HG03139 (cell line): ENCODE data around the gene NR1H2.
"Not testable (repeated sequence)": the region's sequence is repeated elsewhere in the genome, so short reads cannot be mapped to it uniquely, and the experiment has no call there.

Experiments
- ATAC-seq: cut with Tn5 transposase; IDR thresholded peaks from one replicate; pipeline ENCODE4 v1.9.1; 2021; ENCODE audit not compliant: unreplicated experiment

Gene NR1H2

GRCh38 chr19:50377517-50377916, 1.3 kb downstream of the NR1H2 start:
- ATAC-seq: no peak

DNA sequence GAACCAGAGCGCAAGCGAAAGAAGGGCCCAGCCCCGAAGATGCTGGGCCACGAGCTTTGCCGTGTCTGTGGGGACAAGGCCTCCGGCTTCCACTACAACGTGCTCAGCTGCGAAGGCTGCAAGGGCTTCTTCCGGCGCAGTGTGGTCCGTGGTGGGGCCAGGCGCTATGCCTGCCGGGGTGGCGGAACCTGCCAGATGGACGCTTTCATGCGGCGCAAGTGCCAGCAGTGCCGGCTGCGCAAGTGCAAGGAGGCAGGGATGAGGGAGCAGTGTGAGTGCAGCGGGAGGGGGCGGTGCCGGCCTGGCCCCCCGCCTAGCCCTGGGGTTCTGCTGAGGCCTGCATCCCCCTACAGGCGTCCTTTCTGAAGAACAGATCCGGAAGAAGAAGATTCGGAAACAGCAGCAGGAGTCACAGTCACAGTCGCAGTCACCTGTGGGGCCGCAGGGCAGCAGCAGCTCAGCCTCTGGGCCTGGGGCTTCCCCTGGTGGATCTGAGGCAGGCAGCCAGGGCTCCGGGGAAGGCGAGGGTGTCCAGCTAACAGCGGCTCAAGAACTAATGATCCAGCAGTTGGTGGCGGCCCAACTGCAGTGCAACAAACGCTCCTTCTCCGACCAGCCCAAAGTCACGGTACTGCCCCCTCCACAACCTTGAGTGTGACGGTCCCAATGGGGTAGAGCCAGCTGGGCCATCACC, 2.1 kb downstream of the NR1H2 start:
- ATAC-seq: no peak

DNA sequence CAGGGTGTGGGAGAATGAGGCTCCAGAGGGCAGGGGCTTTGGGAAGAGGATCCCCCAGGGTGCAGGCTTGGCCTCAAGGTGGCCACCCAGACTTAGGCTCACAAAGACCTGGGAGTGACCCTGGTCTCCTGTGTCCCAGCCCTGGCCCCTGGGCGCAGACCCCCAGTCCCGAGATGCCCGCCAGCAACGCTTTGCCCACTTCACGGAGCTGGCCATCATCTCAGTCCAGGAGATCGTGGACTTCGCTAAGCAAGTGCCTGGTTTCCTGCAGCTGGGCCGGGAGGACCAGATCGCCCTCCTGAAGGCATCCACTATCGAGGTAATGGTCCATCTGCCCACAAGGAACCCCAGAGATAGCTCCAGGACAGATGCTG, 2.6 kb downstream of the NR1H2 start:
- ATAC-seq: no peak

GRCh38 chr19:50379602-50380001, 3.3 kb downstream of the NR1H2 start:
- ATAC-seq: no peak

GRCh38 chr19:50380137-50380536, 3.9 kb downstream of the NR1H2 start:
- no peak for ATAC-seq

GRCh38 chr19:50380751-50381151, 4.5 kb downstream of the NR1H2 start:
- ATAC-seq: no peak

GRCh38 chr19:50381881-50382729, 5.8 kb downstream of the NR1H2 start:
- no peak for ATAC-seq

DNA sequence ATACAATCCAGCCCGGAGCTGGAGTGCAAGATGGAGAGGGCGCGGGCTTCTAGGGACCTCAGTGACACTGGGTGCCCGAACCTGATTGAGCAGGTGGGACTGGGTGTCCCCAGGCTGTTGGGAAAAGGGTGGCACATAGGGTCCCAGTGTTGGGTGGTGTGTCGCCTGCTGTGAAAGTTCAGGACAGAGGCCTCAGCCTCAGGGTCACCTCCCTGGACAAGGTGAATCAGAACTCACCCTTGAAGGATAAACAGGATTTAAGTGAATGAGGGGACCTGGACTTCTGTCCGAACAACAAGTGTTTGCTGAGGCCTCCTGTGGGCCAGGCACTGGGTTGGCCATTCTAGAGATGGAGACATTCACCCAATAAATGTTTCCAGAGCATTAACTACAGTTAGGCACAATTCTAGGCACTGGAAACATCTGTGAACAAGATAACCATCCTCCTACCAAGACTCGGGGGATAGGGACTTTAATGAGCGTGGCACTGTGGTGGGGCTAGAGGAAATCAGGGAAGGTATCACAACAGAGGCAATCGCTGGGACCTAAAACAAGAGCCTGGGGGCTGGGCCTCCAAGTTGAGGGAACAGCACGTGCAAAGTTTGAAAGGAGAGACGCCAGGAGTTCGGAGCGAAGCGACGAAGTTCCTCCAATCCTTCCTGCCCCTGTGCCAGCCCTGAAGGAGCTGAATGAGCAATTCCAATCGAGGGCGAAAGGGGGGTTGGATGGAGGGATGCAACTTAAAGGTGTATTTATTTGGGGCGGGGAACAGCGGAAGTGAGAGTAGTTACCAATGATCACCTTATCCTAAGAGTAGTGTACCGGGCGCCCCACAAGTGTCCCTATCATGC, 7.0 kb downstream of the NR1H2 start:
- ATAC-seq: no peak

GRCh38 chr19:50383852-50384684, 7.8 kb downstream of the NR1H2 start, which contains the start of gene POLD1:
POLD1 (plus strand) TSS chr19:50384347; CDS start chr19:50398852, 14,505 bp downstream.
- peak; percentile 78 for ATAC-seq

DNA sequence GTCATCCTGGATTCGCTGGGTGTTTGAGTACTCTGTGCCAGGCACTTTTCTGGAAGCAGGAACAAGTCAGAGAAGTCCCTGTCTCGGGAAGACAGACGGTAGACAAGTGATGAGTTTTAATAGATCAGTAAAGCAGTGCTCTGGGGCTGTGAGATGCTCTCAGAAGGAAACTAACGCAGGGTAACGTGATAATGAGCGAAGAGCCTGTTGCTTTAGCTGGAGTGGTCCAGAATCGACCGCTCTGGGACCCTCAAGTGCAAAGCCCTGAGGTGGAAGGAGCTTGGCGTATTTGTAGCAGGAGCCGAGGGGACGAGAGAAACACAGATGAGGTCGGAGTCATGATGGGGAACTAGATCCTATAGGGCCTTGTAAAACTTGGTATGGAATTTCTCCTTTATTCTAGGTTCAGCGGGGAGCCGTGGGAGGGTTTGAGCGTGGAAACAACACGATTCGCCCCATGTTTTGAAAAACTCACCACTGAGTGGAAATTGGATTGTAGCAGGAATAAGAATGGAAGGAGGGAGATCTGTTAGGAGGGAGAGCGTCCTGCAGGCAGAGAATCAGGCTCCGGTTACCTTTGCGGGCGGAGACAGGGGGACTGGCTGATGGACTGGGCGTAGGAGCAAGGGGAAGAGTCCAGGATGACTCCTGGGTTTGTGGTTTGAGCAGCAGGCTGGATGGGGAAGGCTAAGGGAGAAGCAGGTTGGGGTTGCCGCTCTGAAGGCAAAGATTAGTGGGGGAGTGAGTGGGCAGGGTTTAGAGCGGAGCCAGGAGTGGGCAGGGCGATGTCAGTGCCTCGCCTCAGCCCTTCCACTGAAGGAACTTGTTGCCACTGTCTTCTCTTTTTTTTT, 8.7 kb downstream of the NR1H2 start:
- no peak for ATAC-seq

GRCh38 chr19:50387176-50387867, 11.1 kb downstream of the NR1H2 start:
- no peak for ATAC-seq

GRCh38 chr19:50387868-50388245, 11.6 kb downstream of the NR1H2 start:
- ATAC-seq: no peak

GRCh38 chr19:50390295-50390694, 14.0 kb downstream of the NR1H2 start:
- ATAC-seq: not testable (repeated sequence)

GRCh38 chr19:50390952-50391351, 14.7 kb downstream of the NR1H2 start:
- ATAC-seq: not testable (repeated sequence)

DNA sequence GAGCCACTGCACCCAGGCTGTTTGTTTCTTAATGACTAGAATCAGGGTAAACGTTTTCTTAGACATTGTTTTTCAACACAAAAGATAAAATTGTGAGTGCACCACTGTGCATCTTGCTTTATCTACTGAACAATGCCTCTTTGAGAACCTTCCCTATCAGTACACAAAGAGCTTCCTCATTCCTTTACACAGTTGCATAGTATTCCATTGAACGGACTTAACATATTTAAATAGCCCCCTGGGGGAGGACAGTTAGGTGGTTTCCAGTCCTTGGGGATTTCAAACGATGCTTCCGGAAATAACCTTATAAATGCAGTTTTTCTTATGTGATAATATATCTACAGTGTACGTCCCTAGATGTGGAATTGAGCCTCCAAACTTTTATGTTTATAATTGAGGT, 16.5 kb downstream of the NR1H2 start:
- no peak for ATAC-seq

DNA sequence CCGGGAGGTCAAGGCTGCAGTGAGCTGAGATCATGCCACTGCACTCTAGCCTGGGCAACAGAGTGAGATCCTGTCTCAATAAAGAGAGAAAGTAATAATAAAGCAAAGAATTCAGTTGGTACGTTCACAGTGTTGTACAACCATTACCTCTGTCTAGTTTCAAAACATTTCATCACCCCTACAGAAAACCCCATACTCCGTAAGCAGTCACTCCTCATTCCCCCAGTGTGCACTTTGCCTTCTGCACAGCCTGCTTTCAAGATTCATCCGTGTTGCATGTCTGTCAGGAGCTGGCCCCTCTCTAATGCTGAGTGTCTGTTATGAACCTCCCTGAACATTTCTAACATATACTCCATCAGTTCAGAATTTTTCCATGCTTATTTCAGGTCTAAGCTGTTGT, 17.3 kb downstream of the NR1H2 start:
- no peak for ATAC-seq

DNA sequence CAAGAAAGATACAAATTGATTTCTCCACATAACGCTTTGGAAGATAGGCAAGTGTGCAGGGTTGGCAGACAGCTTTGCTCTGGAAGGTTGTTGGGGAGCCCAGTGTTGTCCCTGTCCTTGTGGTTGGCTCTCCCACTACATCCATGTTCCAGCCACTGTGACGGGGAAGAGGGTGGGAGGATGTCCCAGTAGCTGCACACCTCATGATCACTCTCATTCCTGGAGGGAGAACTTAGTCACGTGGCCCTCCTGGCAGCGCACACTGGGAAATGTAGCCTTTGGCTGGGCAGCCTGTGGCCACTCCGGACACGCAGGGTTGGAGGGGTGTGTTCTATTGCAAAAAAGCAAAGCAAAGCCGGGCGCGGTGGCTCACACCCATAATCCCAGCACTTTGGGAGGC, 17.8 kb downstream of the NR1H2 start:
- ATAC-seq: no peak

GRCh38 chr19:50398675-50399367, 22.6 kb downstream of the NR1H2 start:
- ATAC-seq: no peak

GRCh38 chr19:50399368-50399745, 23.1 kb downstream of the NR1H2 start:
- no peak for ATAC-seq
